ENCODE data around the gene RPS25.

RPS25 gene

DNA sequence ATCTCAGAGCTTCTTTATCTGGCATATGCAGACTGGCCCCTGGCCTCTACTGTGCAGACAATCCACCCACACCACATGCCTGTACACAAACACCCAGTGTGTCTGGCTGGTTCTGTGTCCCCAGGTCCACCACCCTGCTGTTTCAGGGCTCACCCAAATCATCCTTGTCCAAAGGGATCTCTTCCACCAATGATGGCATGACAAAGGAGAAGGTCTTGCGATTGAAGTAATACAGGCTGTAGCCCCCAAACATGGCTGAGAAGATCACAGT, 10.9 kb upstream of the RPS25 start:
- peak overlapping the region; percentile 71 for H3K27ac ChIP-seq (ENCODE audit: low read depth, low read length)
- H3K27me3 ChIP-seq (ENCODE audit: low read length) = no peaks in the 10 kb centered on the region
- H3K36me3 ChIP-seq (ENCODE audit: low read length) = no peaks in the 10 kb centered on the region
- no peak overlapping the region for H2AFZ ChIP-seq (ENCODE audit: low read depth, low read length, severe bottlenecking)
- H3K4me3 ChIP-seq (ENCODE audit: insufficient read depth, low read length, poor library complexity, severe bottlenecking) = no peak overlapping the region
- no peaks in the 10 kb centered on the region for H3K9me3 ChIP-seq (ENCODE audit: insufficient read depth, low read length)
- no peak for TF ChIP-seq EZH2phosphoT487 (conservative IDR thresholded peaks at IDR 0.05; ENCODE audit: low read length)
- TF ChIP-seq, protein P1, sequence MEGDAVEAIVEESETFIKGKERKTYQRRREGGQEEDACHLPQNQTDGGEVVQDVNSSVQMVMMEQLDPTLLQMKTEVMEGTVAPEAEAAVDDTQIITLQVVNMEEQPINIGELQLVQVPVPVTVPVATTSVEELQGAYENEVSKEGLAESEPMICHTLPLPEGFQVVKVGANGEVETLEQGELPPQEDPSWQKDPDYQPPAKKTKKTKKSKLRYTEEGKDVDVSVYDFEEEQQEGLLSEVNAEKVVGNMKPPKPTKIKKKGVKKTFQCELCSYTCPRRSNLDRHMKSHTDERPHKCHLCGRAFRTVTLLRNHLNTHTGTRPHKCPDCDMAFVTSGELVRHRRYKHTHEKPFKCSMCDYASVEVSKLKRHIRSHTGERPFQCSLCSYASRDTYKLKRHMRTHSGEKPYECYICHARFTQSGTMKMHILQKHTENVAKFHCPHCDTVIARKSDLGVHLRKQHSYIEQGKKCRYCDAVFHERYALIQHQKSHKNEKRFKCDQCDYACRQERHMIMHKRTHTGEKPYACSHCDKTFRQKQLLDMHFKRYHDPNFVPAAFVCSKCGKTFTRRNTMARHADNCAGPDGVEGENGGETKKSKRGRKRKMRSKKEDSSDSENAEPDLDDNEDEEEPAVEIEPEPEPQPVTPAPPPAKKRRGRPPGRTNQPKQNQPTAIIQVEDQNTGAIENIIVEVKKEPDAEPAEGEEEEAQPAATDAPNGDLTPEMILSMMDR (IDR thresholded peaks at IDR 0.05; ENCODE audit: insufficient read depth, low read length, poor library complexity, severe bottlenecking) = no peak
- H3F3A ChIP-seq (ENCODE audit: insufficient read depth) = no peaks in the 10 kb centered on the region; the same call in 1 of the 2 replicates
- no peaks in the 10 kb centered on the region for H4K20me1 ChIP-seq (ENCODE audit: low read depth, low read length)
- no peaks in the 10 kb centered on the region for H3K9me2 ChIP-seq (replicated peaks; ENCODE audit: insufficient read depth, low read length)
- peak overlapping the region; percentile 96 for H3K4me2 ChIP-seq (ENCODE audit: low read depth, low read length, poor library complexity, severe bottlenecking)
- peaks cover 6% of the 10 kb centered on the region for H3K79me2 ChIP-seq (ENCODE audit: insufficient read depth, low read length)
- H3K9ac ChIP-seq (ENCODE audit: low read length) = peak overlapping the region; percentile 93

DNA sequence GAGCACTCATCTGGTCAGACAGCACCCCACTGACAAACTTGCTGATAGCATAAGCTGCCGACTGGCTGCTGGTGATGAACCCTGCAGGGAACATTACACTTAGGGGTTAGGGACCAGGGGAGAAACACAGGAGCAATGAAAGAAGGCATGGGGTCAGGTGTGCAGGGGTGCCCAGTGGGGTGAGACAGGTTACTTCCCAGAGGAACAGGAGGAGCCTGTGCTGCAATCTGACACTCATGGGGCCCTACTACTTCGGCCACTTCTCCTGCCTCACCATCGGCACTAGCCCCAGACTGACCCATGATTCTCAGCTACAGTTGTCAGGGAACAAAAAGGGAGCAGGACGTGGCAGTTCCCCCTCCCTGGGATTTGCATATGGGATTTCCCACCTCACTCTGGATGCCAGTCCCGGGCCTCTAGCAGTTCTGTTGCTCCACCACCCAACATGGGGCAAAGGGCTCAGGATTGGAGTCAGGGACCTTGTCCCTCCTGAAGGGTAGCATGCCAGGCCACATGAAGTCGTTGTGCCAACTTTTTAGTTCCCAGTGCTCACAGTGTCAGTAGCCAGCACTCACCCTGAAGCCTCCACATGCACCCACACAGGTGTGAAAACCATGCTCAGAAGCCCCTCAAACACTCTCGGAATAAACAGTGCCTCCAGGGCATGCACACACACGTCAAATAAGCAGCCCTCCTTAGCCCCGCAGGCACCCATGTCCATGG, 10.4 kb upstream of the RPS25 start:
- H4K20me1 ChIP-seq (ENCODE audit: low read depth, low read length) = no peaks in the 10 kb centered on the region
- peak overlapping the region; percentile 96 for H3K4me2 ChIP-seq (ENCODE audit: low read depth, low read length, poor library complexity, severe bottlenecking)
- peaks cover 2% of the 10 kb centered on the region for H3F3A ChIP-seq (ENCODE audit: insufficient read depth)
- H3K9ac ChIP-seq (ENCODE audit: low read length) = peak overlapping the region; percentile 93
- peak overlapping the region; percentile 71 for H3K27ac ChIP-seq (ENCODE audit: low read depth, low read length)
- no peaks in the 10 kb centered on the region for H3K9me2 ChIP-seq (replicated peaks; ENCODE audit: insufficient read depth, low read length)
- no peak overlapping the region for H3K4me3 ChIP-seq (ENCODE audit: insufficient read depth, low read length, poor library complexity, severe bottlenecking)
- TF ChIP-seq, protein P1 (IDR thresholded peaks at IDR 0.05; ENCODE audit: insufficient read depth, low read length, poor library complexity, severe bottlenecking) = no peak
- no peak for TF ChIP-seq EZH2phosphoT487 (conservative IDR thresholded peaks at IDR 0.05; ENCODE audit: low read length)
- H3K9me3 ChIP-seq (ENCODE audit: insufficient read depth, low read length) = no peaks in the 10 kb centered on the region
- no peaks in the 10 kb centered on the region for H3K27me3 ChIP-seq (ENCODE audit: low read length)
- 0 out of 2 replicates have a peak, but pooled peaks cover 2% of the 10 kb centered on the region for H3K36me3 ChIP-seq (ENCODE audit: low read length)
- no peak overlapping the region for H2AFZ ChIP-seq (ENCODE audit: low read depth, low read length, severe bottlenecking)
- peaks cover 6% of the 10 kb centered on the region for H3K79me2 ChIP-seq (ENCODE audit: insufficient read depth, low read length)

DNA sequence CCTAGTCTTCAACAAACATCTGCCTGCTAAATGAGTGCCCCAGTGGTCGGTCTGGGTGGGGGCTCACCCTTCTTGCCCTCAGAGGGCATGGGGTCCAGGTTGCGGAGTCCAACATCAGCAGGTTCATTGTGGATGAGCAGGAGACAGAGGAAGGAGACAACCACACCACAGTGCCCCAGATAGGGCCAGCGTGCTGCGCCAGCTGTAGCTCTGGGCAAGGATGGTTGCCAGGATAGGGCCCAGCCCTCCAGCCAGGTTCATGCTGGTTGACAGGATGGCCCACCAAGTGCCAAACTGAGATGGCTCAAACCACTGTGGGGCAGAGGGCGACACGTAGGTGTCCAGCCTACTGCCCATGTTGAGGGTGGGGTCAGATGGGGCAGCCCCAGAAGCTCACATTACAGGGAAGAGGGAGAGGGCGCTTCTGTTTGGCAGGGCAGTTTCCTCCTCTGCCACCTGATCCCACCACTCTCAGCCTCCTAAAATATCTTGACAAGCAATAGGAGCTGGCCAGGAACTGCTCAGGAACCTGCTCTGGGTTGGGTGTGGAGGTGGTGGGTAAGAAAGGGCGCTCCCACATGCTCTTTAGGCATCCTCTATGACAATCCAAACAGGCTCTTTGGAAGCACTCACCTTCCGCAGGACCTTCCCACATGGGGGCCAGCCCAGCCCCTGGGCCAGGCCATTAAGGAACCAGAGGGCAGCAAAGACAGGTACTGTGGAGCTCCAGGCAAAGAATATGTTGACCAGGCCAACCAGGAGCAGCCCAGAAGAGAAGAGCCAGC, 9.6 kb upstream of the RPS25 start:
- Histone ChIP-seq H3K79me2 (ENCODE audit: insufficient read depth, low read length) (peaks cover 6% of the 10 kb centered on the region), H3K9me3 (ENCODE audit: insufficient read depth, low read length) (no peaks in the 10 kb centered on the region), H3K27ac (ENCODE audit: low read depth, low read length) (no peak overlapping the region), H3K9me2 (replicated peaks; ENCODE audit: insufficient read depth, low read length) (no peaks in the 10 kb centered on the region), H3K27me3 (ENCODE audit: low read length) (no peaks in the 10 kb centered on the region), H3K4me3 (ENCODE audit: insufficient read depth, low read length, poor library complexity, severe bottlenecking) (no peak overlapping the region), H4K20me1 (ENCODE audit: low read depth, low read length) (no peaks in the 10 kb centered on the region), H3K4me2 (ENCODE audit: low read depth, low read length, poor library complexity, severe bottlenecking) (no peak overlapping the region), H3K9ac (ENCODE audit: low read length) (no peak overlapping the region), H3F3A (ENCODE audit: insufficient read depth) (peaks cover 7% of the 10 kb centered on the region), H3K36me3 (ENCODE audit: low read length) (0 out of 2 replicates have a peak, but pooled peaks cover 3% of the 10 kb centered on the region), H2AFZ (ENCODE audit: low read depth, low read length, severe bottlenecking) (no peak overlapping the region)
- TF ChIP-seq, protein P1 (IDR thresholded peaks at IDR 0.05; ENCODE audit: insufficient read depth, low read length, poor library complexity, severe bottlenecking) = no peak
- TF ChIP-seq EZH2phosphoT487 (conservative IDR thresholded peaks at IDR 0.05; ENCODE audit: low read length) = no peak
